ENCODE data around the gene ACTRT2.

Gene ACTRT2

GRCh38 chr1:3003039-3003940 is 18.0 kb upstream of the ACTRT2 start:
- no peak for DNase-seq

GRCh38 chr1:3003941-3004270 is 17.4 kb upstream of the ACTRT2 start:
- DNase-seq: no peak

- DNase-seq: no peak
Observed at GRCh38 chr1:3004285-3005205, 16.7 kb upstream of the ACTRT2 start.

DNA sequence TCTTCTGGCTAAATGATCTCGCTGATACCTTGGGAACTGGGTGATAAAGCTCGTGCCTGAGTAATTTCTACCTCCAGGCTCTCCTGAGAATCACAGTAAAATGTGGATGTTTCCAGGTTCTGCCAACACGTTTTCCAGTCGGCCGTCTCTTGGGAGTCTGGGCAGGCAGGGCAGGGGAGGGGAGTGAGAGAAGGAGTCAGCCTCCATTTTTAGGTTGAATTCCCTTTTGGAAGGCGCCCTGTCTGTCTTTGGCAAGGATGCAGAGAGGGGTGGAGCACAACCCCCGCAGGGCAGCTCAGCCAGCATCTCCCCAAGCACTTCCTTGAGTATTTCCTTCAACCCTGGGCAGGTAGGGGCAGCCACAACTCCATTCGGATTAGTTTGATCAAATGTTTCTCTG is 15.5 kb upstream of the ACTRT2 start:
- DNase-seq: no peak

DNA sequence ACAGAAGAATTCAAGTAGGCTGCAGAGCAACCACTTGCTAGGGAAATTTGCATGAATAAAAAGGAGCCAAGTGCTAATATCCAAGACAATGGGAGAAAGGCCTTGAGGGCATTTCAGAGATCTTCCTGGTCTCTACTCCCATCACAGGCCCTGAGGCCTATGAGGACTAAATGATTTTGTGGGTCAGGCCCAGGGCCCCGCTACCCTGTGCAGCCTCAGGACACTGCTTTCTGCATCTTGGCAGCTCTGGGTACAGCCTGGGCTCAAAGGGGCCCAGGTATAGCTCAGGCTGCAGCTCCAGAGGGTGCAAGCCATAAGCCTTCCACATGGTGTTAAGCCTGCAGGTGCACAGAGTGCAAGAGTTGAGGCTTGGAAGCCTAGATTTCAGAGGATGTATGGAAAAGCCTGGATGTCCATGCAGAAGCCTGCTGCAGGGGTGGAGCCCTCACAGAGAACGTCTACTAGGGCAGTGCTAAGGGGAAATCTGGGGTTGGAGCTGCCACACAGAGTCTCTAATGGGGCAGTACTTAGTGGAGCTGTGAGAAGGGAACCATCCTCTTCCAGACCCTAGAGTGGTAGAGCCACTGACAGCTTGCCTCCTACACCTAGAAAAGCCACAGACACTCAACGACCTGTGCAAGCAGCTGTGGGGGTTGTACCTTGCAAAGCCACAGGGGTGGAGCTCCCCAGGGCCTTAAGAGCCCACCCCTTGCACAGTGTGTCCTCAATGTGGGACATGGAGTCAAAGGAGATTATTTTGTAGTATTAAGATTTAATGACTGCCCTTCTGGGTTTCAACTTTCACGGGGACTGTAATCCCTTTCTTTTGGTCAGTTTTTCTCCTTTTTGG is 13.7 kb upstream of the ACTRT2 start:
- DNase-seq: no peak

DNA sequence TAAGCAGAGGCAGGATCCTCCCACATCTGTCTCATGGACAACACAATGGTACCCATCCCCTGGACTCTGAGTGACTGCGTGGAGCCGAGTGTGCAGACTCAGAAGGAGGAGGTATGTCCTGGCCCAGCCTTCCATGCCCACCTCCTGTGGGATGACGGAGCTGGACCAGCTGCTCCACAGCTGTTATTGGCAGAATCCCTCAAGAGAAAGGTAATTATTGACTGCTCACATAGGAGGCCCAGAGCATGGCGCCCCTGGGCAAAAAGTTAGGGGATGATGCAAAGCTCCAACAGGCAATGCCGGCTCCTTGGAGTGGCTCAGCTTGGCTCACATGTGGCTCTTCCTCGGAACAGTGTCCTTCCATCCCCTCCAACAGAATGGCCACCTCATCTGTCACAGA is 12.2 kb upstream of the ACTRT2 start:
- no peak for DNase-seq

DNA sequence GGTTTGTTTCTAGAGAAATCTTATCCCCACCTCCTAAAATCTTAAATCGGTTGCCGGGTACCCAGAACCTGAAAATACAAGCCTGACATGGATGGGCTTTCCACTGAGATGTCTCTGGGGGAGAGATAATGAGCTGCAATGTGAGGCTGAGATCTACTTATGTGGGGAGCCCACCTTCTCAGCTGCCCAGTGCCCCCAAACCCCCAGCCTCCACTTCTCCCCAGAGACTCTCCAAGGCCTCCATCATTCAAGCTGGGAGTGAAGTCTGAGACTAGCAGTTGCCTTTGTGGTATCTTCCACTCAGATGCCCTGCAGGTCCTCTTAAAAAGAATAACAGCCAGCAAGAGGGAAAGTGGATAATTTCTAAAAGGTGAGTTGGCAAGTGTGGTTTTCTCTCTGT is 11.7 kb upstream of the ACTRT2 start:
- DNase-seq: no peak

- no peak for DNase-seq
Observed at GRCh38 chr1:3011127-3011526, 10.1 kb upstream of the ACTRT2 start.

DNA sequence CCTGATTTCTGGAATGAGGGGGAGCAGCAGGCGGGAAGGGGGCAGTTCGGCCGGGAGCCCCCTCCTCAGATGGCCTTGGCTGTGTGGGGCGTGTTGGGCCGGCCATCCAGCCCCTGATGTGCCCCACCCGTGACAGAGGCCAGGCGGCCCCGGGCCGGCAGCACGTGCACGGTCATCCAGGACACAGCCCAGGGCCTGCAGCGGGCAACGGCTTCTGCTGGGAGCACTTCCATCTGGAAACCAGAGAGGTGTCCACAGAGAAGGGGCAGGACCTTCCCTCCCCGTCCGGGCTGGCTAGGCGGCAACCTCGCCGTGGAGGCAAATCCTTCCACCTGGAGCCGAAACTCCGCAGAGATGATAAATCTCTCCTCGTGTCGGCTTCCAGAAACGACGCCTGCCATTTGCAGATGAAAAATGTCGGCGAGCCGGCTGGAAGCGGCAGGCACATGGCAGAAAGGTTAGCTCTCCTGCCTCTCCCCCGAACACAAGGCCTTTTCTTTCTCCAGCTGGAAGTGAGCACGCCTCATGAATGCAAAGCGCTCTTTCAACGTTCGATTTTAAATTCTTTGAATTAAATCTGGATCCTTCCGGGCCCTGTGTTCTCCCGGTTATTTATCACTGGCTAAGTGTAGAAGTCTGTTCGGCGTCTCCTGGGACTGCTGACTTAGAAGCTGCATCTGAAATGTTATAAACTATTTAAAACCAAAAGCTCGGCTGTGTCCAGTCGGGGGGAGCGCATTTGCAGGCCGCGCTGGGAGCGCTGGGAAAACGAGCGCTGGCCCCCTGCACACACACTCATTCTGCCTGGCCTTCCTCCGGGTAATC is 9.4 kb upstream of the ACTRT2 start:
- DNase-seq: no peak

DNA sequence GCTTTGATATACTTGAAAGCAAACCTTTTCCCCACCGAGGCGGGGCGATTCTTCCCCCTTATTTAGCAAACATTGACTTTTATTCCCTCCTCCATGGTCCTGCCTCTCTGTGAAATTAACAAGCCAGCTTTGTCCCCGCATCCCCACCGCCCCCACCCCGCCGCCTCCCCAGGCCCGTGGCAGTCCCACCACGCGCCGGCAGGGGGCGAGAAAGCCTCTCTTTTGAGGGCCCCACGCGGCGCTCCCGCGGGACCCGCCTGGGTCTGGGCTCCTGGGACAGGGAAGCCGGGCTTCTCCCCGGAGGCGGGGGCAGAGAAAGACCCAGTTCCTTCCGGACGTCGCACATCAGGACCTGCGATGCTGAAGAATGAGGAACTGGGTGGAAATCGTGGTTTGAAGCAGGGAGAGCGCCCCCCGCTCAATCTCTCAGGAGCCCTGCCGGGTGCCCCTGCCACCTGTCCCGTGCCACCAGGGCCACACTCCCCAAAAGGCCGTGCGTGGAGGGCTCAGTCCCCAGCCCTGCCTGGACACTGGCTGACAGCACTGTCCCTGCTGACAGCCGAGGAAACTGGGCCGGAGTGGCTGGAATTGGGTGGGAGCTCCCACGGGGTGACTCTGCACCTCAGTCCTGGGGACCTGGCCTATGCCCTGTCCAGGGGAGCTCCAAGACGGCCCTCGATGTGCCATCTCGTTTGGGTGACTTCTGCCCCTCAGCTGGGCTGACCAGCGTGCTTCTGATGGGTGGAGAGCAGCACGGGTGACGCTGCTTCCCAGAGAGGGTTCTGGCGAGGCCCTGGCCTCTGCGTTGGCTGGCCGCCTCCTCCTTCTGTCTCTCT is 8.6 kb upstream of the ACTRT2 start:
- DNase-seq: no peak

- no peak for DNase-seq
Observed at GRCh38 chr1:3013371-3014049, 7.8 kb upstream of the ACTRT2 start.

DNA sequence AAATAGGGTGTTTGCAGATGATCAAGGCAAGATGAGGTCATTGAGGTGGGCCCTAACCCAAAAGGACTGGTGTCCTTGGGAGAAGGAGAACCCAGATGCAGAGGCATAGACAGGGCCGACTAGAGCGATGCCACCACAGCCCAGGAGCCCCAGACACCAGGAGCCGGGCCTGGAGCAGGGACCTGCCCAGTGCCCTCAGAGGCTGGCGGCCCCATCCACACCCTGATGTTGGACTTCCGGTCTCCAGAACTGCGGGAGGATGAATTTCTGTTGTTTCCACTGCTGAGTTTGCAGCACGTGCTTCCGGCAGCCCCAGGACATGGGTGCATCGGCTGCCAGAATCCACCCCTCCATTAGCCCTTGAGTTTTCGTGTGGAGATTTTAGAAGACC is 7.2 kb upstream of the ACTRT2 start:
- no peak for DNase-seq

DNA sequence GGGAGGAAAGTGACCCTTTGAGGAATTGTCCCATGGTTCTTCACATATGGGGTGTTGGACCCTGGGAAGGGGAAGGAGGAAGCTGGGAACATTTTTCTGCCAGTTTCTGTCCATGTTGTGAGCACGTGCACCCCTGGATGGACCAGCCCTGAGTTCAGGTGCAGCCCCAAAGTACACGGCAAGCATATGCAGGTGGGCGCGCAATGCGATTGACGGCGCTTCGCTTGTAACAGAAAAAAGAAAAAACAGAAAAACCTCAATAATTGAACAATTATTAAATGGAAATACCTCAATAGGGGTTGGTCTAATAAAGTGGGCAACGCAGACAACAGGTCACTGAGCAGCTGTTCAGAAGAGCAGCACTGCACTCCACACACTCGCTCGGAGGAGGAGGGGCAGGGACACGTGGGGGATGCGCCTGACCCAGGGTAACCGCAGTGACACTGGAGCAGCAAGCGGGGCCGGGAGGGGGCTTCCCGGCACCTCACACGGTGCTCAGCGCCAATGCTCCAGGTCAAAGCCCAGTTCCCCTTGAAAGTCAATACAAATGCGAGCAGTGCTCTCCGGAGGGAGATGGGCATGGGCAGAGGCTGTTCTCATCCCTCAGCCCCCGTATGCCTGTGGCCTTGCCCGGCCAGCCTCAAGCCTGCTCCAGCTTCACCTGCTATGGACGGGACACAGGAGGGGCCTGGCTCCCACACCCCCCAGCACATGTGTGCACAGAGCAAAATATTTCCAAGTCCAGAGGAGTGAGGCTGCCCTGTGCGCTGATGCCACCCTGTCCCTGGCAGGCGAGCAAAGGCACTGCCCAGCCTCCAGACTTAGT is 6.6 kb upstream of the ACTRT2 start:
- DNase-seq: no peak

GRCh38 chr1:3015269-3015635 is 6.0 kb upstream of the ACTRT2 start:
- no peak for DNase-seq

- no peak for DNase-seq
Observed at GRCh38 chr1:3015744-3016143, 5.5 kb upstream of the ACTRT2 start.

- no peak for DNase-seq
Observed at GRCh38 chr1:3016641-3017439, 4.4 kb upstream of the ACTRT2 start.

DNA sequence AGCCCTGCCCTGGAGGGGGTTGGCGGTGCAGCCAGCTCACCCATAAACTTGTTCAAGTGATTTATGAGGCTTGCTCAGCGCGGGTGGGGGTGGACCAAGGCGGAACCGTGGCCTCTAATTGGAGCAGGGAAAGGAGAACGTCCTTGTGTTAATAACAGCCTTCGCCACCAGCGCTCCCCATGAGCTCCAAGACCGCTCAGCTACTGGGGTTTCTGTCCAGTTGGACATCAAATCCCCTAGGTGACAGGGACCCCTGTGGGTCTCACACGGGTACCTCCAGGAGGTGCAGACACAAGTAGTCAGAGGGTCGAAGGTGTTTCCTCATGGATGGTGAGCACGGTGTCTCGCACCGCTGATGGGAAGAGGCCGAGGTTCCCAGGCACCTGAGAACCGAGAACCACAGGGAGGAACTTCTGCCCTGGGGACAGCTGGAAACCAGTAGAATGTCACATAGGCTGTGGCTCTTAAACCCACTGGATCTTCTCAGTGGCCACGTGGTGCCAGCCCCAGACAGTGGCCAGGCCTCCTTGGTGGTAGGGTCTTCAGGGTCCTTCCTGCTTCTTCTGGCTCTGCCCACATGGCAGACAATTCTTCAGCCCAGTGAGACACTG is 3.7 kb upstream of the ACTRT2 start:
- DNase-seq: no peak

GRCh38 chr1:3018051-3018471 is 3.2 kb upstream of the ACTRT2 start:
- DNase-seq: no peak
